Measurements from ENCODE around the gene CCDC107. TPM values are rescaled to one million over a fixed set of nuclear protein-coding genes. Genes with fewer than 3 reads are reported as not detected.

Gene CCDC107
- total RNA-seq, 2 experiments from 2014 or later, result 11.4 to 20.3 TPM

DNA sequence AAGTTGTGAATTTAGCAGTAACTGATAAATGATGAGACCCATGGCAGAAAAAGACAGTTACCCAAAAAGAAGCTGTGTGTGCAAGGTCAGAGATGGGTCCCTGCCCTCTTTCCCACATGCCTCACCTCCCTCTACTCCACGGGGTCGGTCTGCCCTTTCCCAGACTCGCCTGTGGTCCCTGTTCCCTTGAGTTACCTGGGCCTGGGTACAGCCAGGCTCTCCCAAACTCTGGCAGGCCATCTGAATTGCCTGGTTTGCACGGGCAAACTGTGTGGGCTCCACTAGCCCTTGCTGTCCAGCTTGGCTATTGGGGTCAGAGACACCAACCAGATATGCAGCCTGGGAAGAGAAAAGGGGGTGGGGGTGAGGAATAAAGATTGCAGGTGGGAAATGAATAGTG, 50.1 kb downstream of the CCDC107 start:
- Histone ChIP-seq H3K4me1 (ENCODE audit: insufficient read depth, low read length, poor library complexity, severe bottlenecking) (no peaks in the 10 kb centered on the region), H4K20me1 (ENCODE audit: insufficient read depth, low read length) (no peaks in the 10 kb centered on the region), H2AFZ (ENCODE audit: low read length) (no peak overlapping the region), H3K4me2 (ENCODE audit: low read length) (no peak overlapping the region), H3K9me2 (ENCODE audit: insufficient read depth, low read length) (no peaks in the 10 kb centered on the region), H3K79me2 (ENCODE audit: insufficient read depth, low read depth, low read length) (no peaks in the 10 kb centered on the region), H3K4me3 (ENCODE audit: low read depth, low read length, poor library complexity, severe bottlenecking) (no peak overlapping the region), H3K9me3 (ENCODE audit: low read length) (no peaks in the 10 kb centered on the region), H3K36me3 (ENCODE audit: insufficient read depth, low read length) (peaks cover 96% of the 10 kb centered on the region), H3K27ac (ENCODE audit: low read depth, low read length, poor library complexity, severe bottlenecking) (no peak overlapping the region)
- TF ChIP-seq, protein P1, sequence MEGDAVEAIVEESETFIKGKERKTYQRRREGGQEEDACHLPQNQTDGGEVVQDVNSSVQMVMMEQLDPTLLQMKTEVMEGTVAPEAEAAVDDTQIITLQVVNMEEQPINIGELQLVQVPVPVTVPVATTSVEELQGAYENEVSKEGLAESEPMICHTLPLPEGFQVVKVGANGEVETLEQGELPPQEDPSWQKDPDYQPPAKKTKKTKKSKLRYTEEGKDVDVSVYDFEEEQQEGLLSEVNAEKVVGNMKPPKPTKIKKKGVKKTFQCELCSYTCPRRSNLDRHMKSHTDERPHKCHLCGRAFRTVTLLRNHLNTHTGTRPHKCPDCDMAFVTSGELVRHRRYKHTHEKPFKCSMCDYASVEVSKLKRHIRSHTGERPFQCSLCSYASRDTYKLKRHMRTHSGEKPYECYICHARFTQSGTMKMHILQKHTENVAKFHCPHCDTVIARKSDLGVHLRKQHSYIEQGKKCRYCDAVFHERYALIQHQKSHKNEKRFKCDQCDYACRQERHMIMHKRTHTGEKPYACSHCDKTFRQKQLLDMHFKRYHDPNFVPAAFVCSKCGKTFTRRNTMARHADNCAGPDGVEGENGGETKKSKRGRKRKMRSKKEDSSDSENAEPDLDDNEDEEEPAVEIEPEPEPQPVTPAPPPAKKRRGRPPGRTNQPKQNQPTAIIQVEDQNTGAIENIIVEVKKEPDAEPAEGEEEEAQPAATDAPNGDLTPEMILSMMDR (conservative IDR thresholded peaks at IDR 0.05; ENCODE audit: low read length), result no peak
- no peak for TF ChIP-seq EZH2phosphoT487 (IDR thresholded peaks at IDR 0.05; ENCODE audit: borderline replicate concordance, low read depth, low read length)
- no TSS peak for BruUV-seq (replicated peaks)
- intact Hi-C loops (cut with micrococcal nuclease; ENCODE audit: unreplicated experiment), result no loop called here
- ChIA-PET POLR2A (interaction anchor here (1.2 kb wide), 1 partner anchor 27 kb away, joined by 3 read pairs; no protein-coding TSS in a partner anchor), CTCF (ENCODE audit: unreplicated experiment) (no interaction called here)
- DNase-seq (ENCODE audit: low spot score), result no peak

DNA sequence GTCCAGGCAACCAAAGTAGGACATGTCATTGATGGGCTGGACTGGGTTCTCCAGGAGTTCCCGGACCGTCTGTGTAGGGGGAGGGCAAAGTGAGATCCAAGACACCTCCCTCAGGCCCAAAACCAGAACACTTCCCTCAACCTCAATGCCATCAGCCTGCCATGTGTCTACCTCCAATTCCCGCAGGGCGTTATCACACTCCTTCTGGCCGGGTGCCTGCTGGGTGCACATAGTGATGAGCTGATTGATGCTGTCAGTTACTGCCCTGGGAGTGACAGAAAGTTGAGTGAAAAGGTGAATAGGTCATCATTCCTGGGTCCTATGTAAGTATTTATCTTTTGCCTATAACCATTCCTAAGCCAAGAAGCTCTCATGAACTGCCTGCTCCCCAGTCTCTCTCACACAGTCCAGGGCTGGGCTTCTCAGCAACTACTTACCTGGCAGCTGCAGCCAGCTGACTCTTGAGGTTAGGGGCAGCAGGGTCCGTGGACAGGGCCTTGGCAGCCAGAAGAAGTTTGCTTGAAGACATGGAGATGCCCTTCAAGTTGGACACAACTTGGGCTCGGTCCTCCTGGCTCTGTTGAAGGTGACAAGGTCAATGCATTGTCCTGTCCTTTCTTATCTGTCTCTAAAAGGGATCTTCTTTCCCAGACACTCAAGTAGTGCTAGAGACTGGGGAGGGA, 52.9 kb downstream of the CCDC107 start:
- no peaks in the 10 kb centered on the region for H3K4me1 ChIP-seq (ENCODE audit: insufficient read depth, low read length, poor library complexity, severe bottlenecking)
- H3K4me2 ChIP-seq (ENCODE audit: low read length), result no peak overlapping the region
- BruUV-seq (replicated peaks), result TSS peak; percentile 48
- ChIA-PET CTCF (ENCODE audit: unreplicated experiment) (no interaction called here), POLR2A (no interaction called here)
- DNase-seq (ENCODE audit: low spot score), result no peak
- no peaks in the 10 kb centered on the region for H3K9me3 ChIP-seq (ENCODE audit: low read length)
- peaks cover 95% of the 10 kb centered on the region for H3K36me3 ChIP-seq (ENCODE audit: insufficient read depth, low read length)
- no peak overlapping the region for H3K27ac ChIP-seq (ENCODE audit: low read depth, low read length, poor library complexity, severe bottlenecking)
- no peaks in the 10 kb centered on the region for H3K9me2 ChIP-seq (ENCODE audit: insufficient read depth, low read length)
- no peaks in the 10 kb centered on the region for H3K79me2 ChIP-seq (ENCODE audit: insufficient read depth, low read depth, low read length)
- no peaks in the 10 kb centered on the region for H4K20me1 ChIP-seq (ENCODE audit: insufficient read depth, low read length)
- H3K4me3 ChIP-seq (ENCODE audit: low read depth, low read length, poor library complexity, severe bottlenecking), result no peak overlapping the region
- TF ChIP-seq, protein P1 (conservative IDR thresholded peaks at IDR 0.05; ENCODE audit: low read length), result no peak
- no peak for TF ChIP-seq EZH2phosphoT487 (IDR thresholded peaks at IDR 0.05; ENCODE audit: borderline replicate concordance, low read depth, low read length)
- H2AFZ ChIP-seq (ENCODE audit: low read length), result no peak overlapping the region
- intact Hi-C loops (cut with micrococcal nuclease; ENCODE audit: unreplicated experiment), result no loop called here

Small RNA genes within 50 kb of the gene (microRNA-seq; reads per million reads assigned to microRNA genes)
- gene MIR6852 (ENCODE audit: borderline replicate concordance), result not detected

Small RNA genes within 50 kb of the gene (small RNA-seq; reads per million reads assigned to genes)
- gene RMRP, result not detected
- not detected for gene RN7SL22P

Other genes with a start within 250 kb of the CCDC107 start
- not detected in 2 replicates for gene RUSC2, start 168.2 kb upstream of the CCDC107 start, total RNA-seq (2014; rRNA removed; shearing (Covaris generic))
- gene RUSC2, start 168.2 kb upstream of the CCDC107 start, total RNA-seq (2022), result not detected in 2 replicates
- gene TESK1, start 53.0 kb upstream of the CCDC107 start, total RNA-seq (2014; rRNA removed; shearing (Covaris generic)), result 15.0 and 18.3 TPM in 2 replicates
- 36.9 and 42.2 TPM in 2 replicates for gene TESK1, start 53.0 kb upstream of the CCDC107 start, total RNA-seq (2022)
- 91.4 and 107 TPM in 2 replicates for gene CD72, start 39.9 kb upstream of the CCDC107 start, total RNA-seq (2014; rRNA removed; shearing (Covaris generic))
- 63.0 and 67.6 TPM in 2 replicates for gene CD72, start 39.9 kb upstream of the CCDC107 start, total RNA-seq (2022)
- gene SIT1, start 7.4 kb upstream of the CCDC107 start, total RNA-seq (2014; rRNA removed; shearing (Covaris generic)), result 176 and 210 TPM in 2 replicates
- gene SIT1, start 7.4 kb upstream of the CCDC107 start, total RNA-seq (2022), result 93.0 and 121 TPM in 2 replicates
- gene RMRP, start 273 bp upstream of the CCDC107 start, total RNA-seq (2014; rRNA removed; shearing (Covaris generic)), result 21,739 and 26,575 TPM in 2 replicates
- gene RMRP, start 273 bp upstream of the CCDC107 start, total RNA-seq (2022), result 4,033 and 12,624 TPM in 2 replicates
- gene ARHGEF39, start 6.9 kb downstream of the CCDC107 start, total RNA-seq (2014; rRNA removed; shearing (Covaris generic)), result 22.7 and 30.8 TPM in 2 replicates
- gene ARHGEF39, start 6.9 kb downstream of the CCDC107 start, total RNA-seq (2022), result 48.1 and 53.6 TPM in 2 replicates
- gene CA9, start 15.6 kb downstream of the CCDC107 start, total RNA-seq (2014; rRNA removed; shearing (Covaris generic)), result 0.10 and 0.16 TPM in 2 replicates
- gene CA9, start 15.6 kb downstream of the CCDC107 start, total RNA-seq (2022), result not detected in 2 replicates
- 0.44 TPM in 1 of 2 replicates, not detected in the other for gene TPM2, start 31.6 kb downstream of the CCDC107 start, total RNA-seq (2014; rRNA removed; shearing (Covaris generic))
- gene TPM2, start 31.6 kb downstream of the CCDC107 start, total RNA-seq (2022), result 2.5 and 3.8 TPM in 2 replicates
- gene TLN1, start 73.9 kb downstream of the CCDC107 start, total RNA-seq (2014; rRNA removed; shearing (Covaris generic)), result 87.5 and 98.8 TPM in 2 replicates
- 169 and 177 TPM in 2 replicates for gene TLN1, start 73.9 kb downstream of the CCDC107 start, total RNA-seq (2022)
- gene CREB3, start 74.4 kb downstream of the CCDC107 start, total RNA-seq (2014; rRNA removed; shearing (Covaris generic)), result 16.8 and 18.2 TPM in 2 replicates
- 21.9 and 23.0 TPM in 2 replicates for gene CREB3, start 74.4 kb downstream of the CCDC107 start, total RNA-seq (2022)
- gene GBA2, start 90.9 kb downstream of the CCDC107 start, total RNA-seq (2014; rRNA removed; shearing (Covaris generic)), result 66.0 and 75.4 TPM in 2 replicates
- 68.2 and 70.4 TPM in 2 replicates for gene GBA2, start 90.9 kb downstream of the CCDC107 start, total RNA-seq (2022)
- gene RGP1, start 91.0 kb downstream of the CCDC107 start, total RNA-seq (2014; rRNA removed; shearing (Covaris generic)), result 12.3 and 13.5 TPM in 2 replicates
- 27.1 and 31.3 TPM in 2 replicates for gene RGP1, start 91.0 kb downstream of the CCDC107 start, total RNA-seq (2022)
- 0.67 and 2.3 TPM in 2 replicates for gene MSMP, start 96.0 kb downstream of the CCDC107 start, total RNA-seq (2014; rRNA removed; shearing (Covaris generic))
- gene MSMP, start 96.0 kb downstream of the CCDC107 start, total RNA-seq (2022), result 4.1 and 4.4 TPM in 2 replicates
- gene NPR2, start 133.3 kb downstream of the CCDC107 start, total RNA-seq (2014; rRNA removed; shearing (Covaris generic)), result 3.0 and 9.8 TPM in 2 replicates
- 3.5 and 4.7 TPM in 2 replicates for gene NPR2, start 133.3 kb downstream of the CCDC107 start, total RNA-seq (2022)
- gene SPAG8, start 154.0 kb downstream of the CCDC107 start, total RNA-seq (2014; rRNA removed; shearing (Covaris generic)), result 1.1 and 3.9 TPM in 2 replicates
- gene SPAG8, start 154.0 kb downstream of the CCDC107 start, total RNA-seq (2022), result 3.6 and 5.1 TPM in 2 replicates
- gene HINT2, start 156.8 kb downstream of the CCDC107 start, total RNA-seq (2014; rRNA removed; shearing (Covaris generic)), result 74.3 and 82.5 TPM in 2 replicates
- 83.1 and 84.5 TPM in 2 replicates for gene HINT2, start 156.8 kb downstream of the CCDC107 start, total RNA-seq (2022)
- not detected in 2 replicates for gene FAM221B, start 170.4 kb downstream of the CCDC107 start, total RNA-seq (2014; rRNA removed; shearing (Covaris generic))
- not detected in 2 replicates for gene FAM221B, start 170.4 kb downstream of the CCDC107 start, total RNA-seq (2022)
- gene TMEM8B, start 170.9 kb downstream of the CCDC107 start, total RNA-seq (2014; rRNA removed; shearing (Covaris generic)), result 3.1 and 3.2 TPM in 2 replicates
- 15.7 and 19.1 TPM in 2 replicates for gene TMEM8B, start 170.9 kb downstream of the CCDC107 start, total RNA-seq (2022)
- gene OR13J1, start 212.1 kb downstream of the CCDC107 start, total RNA-seq (2014; rRNA removed; shearing (Covaris generic)), result not detected in 2 replicates
- not detected in 2 replicates for gene OR13J1, start 212.1 kb downstream of the CCDC107 start, total RNA-seq (2022)
- not detected in 2 replicates for gene HRCT1, start 247.9 kb downstream of the CCDC107 start, total RNA-seq (2014; rRNA removed; shearing (Covaris generic))
- gene HRCT1, start 247.9 kb downstream of the CCDC107 start, total RNA-seq (2022), result not detected in 2 replicates

Measured in OCI-LY7 (cell line).